GM21447 (cell line): ENCODE data around the gene UGDH.
"Not testable (repeated sequence)": the region's sequence is repeated elsewhere in the genome, so short reads cannot be mapped to it uniquely, and the experiment has no call there.

Source experiments
- ATAC-seq: cut with Tn5 transposase; IDR thresholded peaks from one replicate; pipeline ENCODE4 v1.9.1; 2021; ENCODE audit not compliant: unreplicated experiment

UGDH gene

DNA sequence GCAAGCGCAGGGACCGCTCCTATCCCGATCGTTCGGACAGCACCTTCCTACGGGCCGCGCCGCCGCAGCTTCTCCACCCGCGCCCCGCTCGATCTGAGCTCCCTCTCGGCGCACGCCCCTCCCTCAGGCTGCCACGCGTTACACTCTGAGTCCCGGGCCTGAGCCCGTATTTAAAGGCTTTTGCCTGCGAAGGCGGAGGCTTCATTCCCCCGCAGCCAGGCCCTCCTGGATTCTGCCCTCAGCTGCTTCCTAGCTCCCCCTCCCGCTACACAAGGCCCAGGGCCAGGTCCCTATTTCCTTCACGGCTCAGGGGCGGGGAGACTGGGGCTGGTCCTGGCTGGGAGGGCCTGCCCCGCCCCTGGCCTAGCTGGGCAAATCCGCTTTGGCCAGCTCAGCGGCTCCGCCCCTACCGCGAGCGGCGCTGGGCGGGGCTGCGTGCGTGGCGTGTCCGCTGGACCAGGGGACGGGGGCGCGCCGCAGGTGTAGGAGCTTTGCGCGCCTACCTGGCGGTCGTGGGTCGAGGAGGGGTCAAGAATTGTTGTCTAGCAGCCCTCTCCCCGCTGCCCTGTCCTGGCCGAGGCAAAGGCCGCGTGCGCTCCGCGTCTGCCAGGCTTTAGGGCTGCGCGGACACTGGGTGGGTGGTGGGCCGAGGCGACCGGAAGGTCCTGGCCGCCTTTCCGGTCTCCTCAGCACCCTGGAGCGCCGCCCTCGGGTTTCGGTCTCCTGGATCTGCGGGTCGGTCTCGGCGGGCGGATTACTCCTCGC, at the start of gene UGDH:
Gene UGDH (minus strand): TSS at position 144 of the 765 bp plus-strand sequence. CDS start 5,927 bp downstream, outside the sequence.
- peak; percentile 94 for ATAC-seq

DNA sequence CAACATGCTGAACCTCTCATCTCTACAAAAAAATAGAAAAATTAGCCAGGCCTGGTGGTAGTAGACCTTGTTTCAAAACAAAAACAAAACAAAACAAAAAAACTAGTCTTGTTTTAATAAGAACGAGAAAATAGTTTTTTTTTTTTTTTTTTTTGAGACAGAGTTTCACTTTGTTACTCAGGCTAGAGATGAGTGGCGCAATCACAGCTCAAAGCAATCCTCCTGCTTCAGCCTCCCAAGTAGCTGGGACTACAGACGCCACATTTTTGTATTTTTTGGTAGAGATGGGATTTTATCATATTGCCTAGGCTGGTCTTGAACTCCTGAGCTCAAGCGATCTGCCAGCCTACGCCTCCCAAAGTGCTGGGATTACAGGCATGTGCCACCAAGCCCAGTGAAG, 47.7 kb upstream of the UGDH start:
- no peak for ATAC-seq

DNA sequence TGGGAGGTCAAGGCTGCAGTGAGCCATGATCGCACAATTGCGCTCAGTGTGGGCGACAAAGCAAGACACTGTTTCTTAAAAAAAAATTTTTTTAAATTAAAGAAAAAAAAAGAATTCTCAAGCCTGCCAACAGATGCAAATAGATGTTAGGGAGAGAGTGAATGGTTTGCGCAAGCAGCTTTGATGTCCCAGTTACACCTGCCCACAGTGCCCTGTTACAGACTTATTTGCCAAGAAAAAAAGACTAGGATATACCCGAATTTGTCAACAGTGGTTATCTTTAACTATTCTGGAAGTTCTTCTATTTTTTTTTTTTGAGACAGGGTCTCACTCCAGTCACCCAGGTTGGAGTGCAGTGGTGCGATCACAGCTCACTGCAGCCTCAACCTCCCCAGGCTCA, 44.3 kb upstream of the UGDH start:
- ATAC-seq: no peak

DNA sequence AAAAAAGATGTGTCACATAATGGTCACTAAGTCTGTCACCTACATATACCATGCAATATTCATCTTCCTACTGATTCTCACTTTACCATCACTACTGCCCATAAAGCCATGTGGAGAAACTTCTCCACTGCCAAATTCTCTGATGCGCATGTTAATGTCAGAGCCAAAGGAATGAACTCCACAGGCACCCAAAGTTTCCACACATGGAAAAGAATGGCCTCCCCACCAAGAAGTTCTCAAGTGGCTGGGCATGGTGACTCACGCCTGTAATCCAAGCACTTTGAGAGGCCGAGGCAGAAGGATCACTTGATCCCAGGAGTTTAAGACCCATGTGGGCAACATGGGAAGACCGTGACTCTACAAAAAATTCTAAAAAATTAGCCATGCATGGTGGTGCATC, 43.8 kb upstream of the UGDH start:
- ATAC-seq: no peak

DNA sequence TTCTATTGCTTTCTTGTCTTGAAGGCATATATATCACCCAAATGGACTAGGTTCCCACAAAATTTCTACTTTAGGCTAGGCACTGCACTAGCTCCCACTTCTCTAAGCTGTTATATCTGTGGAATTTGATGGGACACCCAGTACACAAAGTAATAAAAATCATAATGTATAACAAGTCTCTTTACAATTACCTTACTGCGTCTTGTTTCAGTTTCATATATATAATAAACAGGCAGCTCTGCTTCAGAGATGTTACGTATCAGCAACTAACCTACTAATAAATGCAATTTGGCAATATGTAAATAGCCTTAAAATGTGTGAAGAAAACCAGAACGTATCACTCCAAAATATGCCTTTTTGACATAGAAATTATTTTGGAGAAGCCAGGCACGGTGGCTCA, 42.0 kb upstream of the UGDH start:
- ATAC-seq: peak; percentile 54

DNA sequence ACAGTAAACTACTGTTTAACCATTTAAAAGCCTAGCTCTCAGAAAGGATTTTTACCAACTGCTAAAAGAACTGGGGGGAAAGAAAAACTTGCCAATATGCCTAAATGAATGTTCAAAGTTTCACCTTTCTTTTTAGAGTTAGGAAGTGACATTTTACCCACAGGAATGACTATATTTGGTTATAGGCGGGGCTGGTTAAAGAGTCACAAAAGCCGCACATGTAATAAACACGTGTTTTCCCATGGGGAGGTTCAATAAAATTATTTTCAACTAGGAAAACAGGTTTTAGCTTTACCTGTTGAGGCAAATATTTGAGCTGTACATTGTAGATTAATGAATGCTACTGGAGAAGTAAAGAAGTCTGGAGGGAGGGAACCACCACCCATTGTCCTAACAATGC, 41.6 kb upstream of the UGDH start:
- ATAC-seq: peak; percentile 78

DNA sequence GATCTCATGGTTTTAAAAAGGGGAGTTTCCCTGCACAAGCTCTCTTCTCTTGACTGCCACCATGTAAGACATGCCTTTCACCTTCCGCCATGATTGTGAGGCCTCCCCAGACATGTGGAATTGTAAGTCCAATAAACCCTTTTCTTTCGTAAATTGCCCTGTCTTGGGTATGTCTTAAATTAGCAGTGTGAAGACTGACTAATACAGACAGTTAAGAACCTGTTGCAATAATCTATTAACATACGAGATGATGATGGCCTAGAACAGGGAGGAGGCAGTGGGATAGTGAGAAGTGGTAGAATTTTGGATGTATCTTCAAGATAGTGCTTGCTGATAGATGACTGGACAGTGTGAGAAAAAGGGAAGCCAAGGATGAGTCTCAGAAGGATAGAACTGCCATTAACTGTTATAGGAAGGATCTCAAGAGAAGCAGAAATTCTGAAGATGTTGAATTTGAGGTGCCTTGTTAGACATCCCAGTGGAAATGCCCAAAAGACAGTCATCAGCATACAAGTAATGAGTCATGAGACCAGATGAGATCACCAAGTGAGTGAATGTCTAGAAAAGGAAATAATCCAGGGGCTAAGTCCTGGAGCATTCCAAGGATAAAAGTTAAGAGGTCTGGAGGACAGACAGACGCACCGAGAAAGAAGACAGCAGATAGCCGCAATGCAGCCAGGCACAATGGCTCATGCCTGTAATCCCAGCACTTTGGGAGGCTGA, 38.8 kb upstream of the UGDH start:
- no peak for ATAC-seq

DNA sequence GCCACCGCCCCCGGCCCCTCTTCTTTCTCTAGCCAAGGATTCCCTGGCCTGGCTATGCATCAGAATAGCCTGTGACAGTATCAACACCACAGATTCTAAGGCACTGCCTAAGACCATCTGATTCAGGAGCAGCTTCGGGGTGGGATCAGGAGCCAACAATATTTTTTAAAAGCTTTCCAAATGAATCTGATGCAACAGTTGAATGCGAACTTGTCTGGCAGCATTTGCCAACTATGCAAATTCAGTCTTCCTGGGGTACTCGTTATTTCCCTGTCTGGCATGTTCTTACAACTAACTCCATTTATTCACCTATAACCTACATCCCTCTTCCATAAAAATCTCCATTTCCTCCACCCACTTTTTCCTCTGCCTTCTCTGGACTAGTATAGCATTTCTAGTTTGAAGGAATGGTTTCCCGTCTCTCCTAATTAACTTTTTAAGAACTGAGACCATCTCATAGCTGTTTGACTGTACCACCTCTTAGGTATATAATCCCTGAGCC, 36.2 kb upstream of the UGDH start:
- ATAC-seq: no peak

DNA sequence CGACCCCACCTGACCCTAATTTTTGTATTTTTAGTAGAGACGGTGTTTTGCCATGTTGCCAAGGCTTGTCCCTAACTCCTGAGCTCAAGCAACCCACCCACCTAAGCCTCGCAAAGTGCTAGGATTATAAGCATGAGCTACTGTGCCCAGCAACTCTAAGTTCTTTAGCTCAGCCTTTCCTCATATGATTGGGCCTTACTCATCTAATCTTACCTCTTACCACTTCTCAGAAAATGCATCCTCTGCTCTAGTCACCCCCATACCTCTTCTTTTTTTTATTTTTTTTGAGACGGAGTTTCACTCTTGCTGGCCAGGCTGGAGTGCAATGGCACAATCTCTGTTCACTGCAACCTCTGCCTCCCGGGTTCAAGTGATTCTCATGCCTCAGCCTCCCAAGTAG, 35.6 kb upstream of the UGDH start:
- ATAC-seq: no peak

DNA sequence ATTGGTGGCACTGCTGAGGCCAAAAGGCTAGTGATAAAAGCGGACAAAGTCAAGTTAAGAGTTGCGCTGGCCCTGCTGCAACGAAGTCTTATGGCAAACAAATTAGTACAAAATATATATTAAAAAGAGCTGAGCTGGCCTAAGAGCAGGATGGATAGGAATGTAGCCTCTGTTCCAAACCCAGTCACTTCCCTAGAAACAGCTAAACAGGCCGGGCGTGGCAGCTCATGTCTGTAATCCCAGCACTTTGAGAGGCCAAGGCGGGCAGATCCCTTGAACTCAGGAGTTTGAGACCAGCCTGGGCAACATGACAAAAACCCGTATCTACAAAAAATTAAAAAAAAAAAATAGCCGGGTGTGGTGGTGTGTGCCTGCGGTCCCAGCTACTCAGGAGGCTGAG, 32.4 kb upstream of the UGDH start:
- no peak for ATAC-seq

DNA sequence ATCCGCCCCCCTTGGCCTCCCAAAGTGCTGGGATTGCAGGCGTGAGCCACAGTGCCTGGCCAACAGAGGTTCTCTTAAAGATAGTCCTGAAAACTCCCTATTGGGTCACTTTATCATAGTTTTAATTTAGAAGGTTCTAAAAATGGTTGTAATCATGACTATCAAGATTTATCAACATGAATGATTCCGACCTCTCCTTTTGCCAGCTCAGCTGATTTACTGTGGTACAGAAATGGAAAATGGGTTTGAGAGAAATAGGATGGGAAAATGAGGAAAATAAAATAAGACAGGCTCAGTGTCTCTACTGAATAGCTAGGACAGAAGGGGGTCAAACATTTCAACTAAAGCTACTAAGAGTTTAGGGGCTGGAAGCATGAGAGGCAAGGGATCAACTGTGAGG, 28.2 kb upstream of the UGDH start:
- ATAC-seq: no peak

DNA sequence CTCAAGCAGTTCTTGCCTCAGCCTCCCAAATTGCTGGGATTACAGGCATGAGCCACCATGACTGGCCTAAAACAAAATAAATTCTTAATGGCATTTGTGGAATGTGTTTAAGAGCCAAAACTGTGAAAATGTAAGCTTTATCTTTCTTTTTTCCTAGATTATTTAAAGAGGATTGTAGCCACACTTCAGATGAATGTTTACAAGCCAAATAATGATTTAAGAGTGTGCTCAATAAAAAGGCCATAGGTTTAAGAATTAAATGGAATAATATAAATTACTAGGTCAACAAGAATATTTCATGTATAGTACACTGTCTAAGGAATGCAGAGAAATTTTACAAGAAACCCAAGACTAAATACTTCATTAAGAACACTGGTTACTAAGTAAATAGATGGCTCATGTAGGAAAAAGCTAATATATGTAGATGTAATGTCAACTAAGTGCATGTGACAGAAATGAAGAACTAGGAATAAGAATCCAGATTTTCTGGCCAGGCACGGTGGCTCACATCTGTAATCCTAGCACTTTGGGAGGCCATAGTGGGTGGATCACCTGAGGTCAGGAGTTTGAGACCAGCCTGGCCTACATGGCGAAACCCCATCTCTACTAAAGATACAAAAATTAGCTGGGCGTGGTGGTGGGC, 21.3 kb upstream of the UGDH start:
- ATAC-seq: no peak

DNA sequence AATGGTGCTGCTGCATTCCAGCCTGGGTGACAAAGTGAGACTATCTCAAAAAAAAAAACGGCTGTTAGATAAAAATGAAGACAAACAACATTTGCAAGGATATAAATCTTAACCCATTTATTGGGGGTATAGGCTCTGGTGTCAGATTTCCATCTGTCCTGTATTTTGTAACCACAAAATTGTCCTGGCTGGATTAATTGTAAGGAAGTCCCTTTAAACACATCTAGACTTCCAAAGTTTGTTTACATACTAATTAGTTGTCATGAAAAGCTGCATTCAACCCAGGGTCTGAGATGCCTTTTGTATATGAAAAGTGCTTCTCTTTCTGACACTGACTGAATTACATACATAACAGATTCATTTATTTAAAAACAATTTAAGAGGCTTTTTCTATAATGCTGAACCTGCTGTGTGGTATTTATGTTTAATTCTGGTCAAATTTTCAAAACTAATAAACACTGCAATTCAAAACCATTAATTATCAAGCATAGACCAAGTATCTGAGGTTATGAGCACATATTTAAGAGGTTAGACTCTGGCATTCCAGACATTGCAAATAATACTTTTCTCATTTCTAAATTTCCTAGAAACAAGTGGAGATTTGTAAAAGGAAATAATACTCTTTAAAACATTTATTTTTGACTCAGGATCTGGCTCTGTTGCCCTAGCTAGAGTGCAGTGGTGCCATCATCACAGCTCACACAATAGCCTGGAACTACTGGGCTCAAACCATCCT, 17.5 kb upstream of the UGDH start:
- ATAC-seq: no peak

DNA sequence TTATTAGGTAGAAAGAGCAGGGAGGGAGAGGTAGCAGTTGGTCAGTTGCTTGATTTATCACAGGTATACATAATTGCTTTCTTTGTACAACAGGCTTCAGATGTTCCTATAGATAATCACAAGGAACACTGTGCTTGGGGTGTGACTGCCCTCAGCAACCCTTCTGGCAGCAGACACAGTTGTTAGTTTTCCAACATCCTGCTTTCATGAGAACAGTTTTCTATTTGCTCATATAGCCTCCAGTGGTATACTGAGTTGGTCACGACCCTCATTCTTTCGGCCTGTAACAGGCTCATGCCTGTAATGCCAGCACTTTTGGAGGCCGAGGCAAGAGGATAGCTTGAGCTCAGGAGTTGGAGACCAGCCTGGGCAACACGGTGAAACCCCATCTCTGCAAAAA, 16.8 kb upstream of the UGDH start:
- not testable (repeated sequence) for ATAC-seq

DNA sequence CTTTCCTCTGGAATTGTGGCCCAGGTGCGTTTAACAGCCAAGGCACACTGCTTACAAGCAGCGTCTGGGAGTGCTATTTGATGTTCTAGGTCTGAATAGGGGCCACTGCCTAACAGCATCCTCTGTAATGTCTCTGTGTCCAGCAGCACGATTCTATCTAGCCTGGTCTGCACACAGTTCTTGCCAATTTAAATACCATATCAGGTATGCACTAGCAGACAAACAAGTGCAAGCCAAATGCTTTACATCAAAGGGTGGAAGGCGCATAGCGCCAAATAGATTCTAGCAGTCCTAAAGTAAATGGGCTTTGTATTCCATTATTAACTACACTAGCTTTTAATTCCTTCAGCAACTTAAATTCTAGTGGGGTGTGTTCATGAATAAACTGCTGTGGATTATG, 15.8 kb upstream of the UGDH start:
- no peak for ATAC-seq

DNA sequence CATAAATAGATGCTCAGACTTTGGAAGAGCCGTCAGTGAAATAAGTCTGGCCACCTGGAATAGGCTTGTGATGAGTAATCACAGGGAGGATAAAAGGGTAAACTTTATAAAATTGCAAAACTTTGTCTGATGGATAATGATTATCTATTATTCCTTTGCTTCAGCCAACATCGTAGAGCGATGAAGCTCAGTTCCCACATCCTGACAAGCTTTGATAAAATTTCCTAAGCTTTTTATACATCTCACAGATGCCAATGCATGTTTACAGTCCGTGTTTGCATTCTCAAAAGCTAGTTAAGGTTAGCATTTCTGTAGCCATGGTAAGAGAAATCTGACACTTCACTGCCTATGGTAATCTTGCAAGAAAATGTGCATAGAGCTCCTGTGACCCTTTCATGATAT, 15.4 kb upstream of the UGDH start:
- ATAC-seq: no peak

DNA sequence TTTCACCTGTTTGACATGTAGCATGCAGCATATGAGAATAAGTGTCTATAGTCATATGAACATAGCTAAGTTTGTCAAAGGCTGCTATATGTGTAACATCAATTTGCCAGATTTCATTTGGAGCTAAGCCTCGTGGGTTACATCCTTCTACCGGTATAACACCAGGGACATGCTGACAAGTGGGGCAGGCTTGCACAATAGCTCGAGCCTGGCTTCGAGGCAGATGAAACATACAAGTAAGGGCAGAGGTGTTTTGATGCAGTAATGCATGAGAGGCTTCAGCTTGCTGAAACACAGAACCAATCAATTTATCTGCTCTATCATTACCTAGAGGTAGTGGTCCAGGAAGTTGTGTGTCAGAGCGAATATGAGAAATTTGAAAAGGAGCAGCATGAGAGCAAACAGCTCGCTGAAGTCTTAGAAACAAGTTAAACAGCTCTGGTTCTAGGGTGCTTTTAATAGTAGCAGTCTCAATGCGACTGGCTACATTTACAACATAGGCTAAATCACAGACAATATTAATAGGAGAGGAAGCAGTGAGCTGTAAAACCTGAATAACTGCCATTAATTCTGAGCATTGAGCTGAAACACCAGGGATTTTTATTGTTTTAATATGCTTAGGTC, 14.9 kb upstream of the UGDH start:
- ATAC-seq: no peak

DNA sequence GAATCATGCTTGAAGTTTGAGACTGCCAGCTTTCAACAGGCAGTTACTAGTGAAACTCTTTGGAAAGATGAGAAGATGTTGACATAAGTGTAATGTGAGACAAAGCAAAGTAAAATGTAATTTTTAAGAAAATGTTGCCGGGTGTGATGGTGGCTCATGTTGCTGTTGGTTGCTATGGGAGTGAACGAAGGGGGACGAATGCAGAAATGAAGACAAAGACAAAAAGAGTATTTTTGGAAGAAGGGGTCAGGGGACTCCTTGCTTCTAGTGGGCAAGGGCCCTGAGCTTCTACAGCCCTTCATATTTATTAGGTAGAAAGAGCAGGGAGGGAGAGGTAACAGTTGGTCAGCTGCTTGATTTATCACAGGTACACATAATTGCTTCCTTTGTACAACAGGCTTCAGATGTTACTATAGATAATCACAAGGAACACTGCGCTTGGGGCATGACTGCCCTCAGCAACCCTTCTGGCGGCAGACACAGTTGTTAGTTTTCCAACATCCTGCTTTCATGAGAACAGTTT, 11.9 kb upstream of the UGDH start:
- ATAC-seq: no peak

DNA sequence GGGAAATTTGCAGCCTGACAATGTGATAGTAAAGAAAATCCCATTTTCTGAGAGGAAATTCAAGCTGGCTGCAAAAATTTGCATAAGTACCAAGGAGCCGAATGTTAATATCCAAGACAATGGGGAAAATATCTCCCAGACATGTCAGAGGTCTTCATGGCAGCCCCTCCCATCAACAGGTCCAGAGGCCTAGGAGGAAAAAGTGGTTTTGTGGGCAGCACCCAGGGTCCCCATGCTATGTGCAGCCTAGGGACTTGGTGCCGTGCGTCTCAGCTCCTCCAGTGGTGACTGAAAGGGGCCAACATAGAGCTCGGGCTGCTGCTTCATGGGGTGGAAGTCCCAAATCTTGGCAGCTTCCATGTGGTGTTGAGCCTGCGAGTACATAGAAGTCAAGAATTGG, 6.3 kb upstream of the UGDH start:
- no peak for ATAC-seq

DNA sequence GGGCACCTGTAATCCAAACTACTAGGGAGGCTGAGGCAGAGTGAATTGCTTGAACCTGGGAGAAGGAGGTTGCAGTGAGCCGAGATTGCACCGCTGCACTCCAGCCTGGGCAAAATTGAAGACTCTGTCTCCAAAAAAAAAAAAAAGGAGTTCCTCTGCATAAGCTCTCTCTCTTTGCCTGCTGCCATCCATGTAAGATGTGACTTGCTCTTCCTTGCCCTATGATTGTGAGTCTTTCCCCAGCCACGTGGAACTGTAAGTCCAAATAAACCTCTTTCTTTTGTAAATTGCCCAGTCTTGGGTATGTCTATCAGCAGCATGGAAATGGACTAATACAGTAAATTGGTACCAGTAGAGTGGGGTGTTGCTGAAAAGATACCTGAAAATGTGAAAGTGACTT, 5.0 kb upstream of the UGDH start:
- not testable (repeated sequence) for ATAC-seq

DNA sequence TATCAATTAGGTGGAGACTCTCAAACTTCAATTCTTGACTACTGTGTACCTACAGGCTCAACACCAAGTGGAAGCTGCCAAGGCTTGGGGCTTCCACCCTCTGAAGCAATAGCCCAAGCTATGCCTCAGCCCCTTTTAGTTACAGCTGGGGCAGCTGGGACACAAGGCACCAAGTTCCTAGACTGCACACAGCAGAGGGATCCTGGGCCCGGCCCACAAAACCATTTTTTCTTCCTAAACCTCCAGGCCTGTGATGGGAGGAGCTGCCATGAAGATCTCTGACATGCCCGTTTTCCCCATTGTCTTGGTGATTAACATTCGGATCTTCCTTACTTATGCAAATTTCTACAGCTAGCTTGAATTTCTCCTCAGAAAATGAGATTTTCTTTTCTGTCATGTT, 3.4 kb upstream of the UGDH start:
- ATAC-seq: no peak
